ENCODE measurements around the gene TMEM63C. TPM values are rescaled to one million over a fixed set of nuclear protein-coding genes. Genes with fewer than 3 reads are reported as not detected.
"Not testable (repeated sequence)": the region's sequence is repeated elsewhere in the genome, so short reads cannot be mapped to it uniquely, and the experiment has no call there.

TMEM63C gene
- total RNA-seq, 3 donors from 2014 or later (not counting 1 experiment from before 2014, with no cell fraction given), result 1.5 to 5.1 (median 2.1) TPM

GRCh38 chr14:77161011-77161410 is 20.6 kb upstream of the TMEM63C start:
- H3K36me3 Mint-ChIP-seq, result no peaks in the 10 kb centered on the region
- H3K27ac ChIP-seq (ENCODE audit: low read length), result no peak overlapping the region
- H3K27ac Mint-ChIP-seq, result no peak overlapping the region
- H3K27me3 Mint-ChIP-seq (ENCODE audit: low read depth in 2 of 2), result peaks cover 34 to 37% of the 10 kb centered on the region in 2 donors
- ATAC-seq (no peak), DNase-seq (no peak)
- H3K4me3 Mint-ChIP-seq, result no peak overlapping the region
- H3K27me3 ChIP-seq (ENCODE audit: control insufficient read depth, insufficient read depth, low read length), result peaks cover 10% of the 10 kb centered on the region
- H3K4me1 Mint-ChIP-seq, result no peaks in the 10 kb centered on the region
- H3K36me3 ChIP-seq (ENCODE audit: control insufficient read depth, insufficient read depth, low read length), result no peaks in the 10 kb centered on the region
- H3K4me3 ChIP-seq (ENCODE audit: low read length), result no peak overlapping the region
- TF ChIP-seq CTCF (IDR thresholded peaks at IDR 0.05), result no peak
- no peaks in the 10 kb centered on the region for H3K4me1 ChIP-seq (ENCODE audit: control insufficient read depth, insufficient read depth, low read length)
- WGBS (ENCODE audit: insufficient coverage), result 87% methylated on average over 4 of the region's 4 CpGs
- intact Hi-C loops (cut with micrococcal nuclease), result no loop called here
- H3K9me3 Mint-ChIP-seq, result no peaks in the 10 kb centered on the region
- H3K9me3 ChIP-seq (ENCODE audit: control insufficient read depth, insufficient read depth, low read length), result no peaks in the 10 kb centered on the region

GRCh38 chr14:77170045-77170444 is 11.6 kb upstream of the TMEM63C start:
- ATAC-seq (no peak), DNase-seq (no peak)
- TF ChIP-seq CTCF (IDR thresholded peaks at IDR 0.05), result no peak
- WGBS (ENCODE audit: insufficient coverage), result no CpG with 5 or more reads among the region's 3 CpGs
- H3K27ac ChIP-seq (ENCODE audit: low read length), result no peak overlapping the region
- H3K27me3 ChIP-seq (ENCODE audit: control insufficient read depth, insufficient read depth, low read length), result peaks cover 2% of the 10 kb centered on the region
- H3K36me3 ChIP-seq (ENCODE audit: control insufficient read depth, insufficient read depth, low read length), result no peaks in the 10 kb centered on the region
- Mint-ChIP-seq H3K27me3 (ENCODE audit: low read depth in 2 of 2) (peaks cover 7 to 20% of the 10 kb centered on the region in 2 donors), H3K4me1 (no peaks in the 10 kb centered on the region), H3K27ac (no peak overlapping the region), H3K4me3 (no peak overlapping the region), H3K36me3 (peaks cover 11% of the 10 kb centered on the region), H3K9me3 (peaks cover 4 to 16% of the 10 kb centered on the region in 2 donors)
- H3K9me3 ChIP-seq (ENCODE audit: control insufficient read depth, insufficient read depth, low read length), result no peaks in the 10 kb centered on the region
- H3K4me1 ChIP-seq (ENCODE audit: control insufficient read depth, insufficient read depth, low read length), result no peaks in the 10 kb centered on the region
- H3K4me3 ChIP-seq (ENCODE audit: low read length), result no peak overlapping the region
- intact Hi-C loops (cut with micrococcal nuclease), result no loop called here

- no peak for DNase-seq
- Mint-ChIP-seq H3K9me3 (peaks cover 4 to 16% of the 10 kb centered on the region in 2 donors), H3K4me1 (no peaks in the 10 kb centered on the region), H3K36me3 (peaks cover 11% of the 10 kb centered on the region), H3K27me3 (ENCODE audit: low read depth in 2 of 2) (peaks cover 7 to 21% of the 10 kb centered on the region in 2 donors), H3K27ac (no peak overlapping the region), H3K4me3 (no peak overlapping the region)
- no peaks in the 10 kb centered on the region for H3K36me3 ChIP-seq (ENCODE audit: control insufficient read depth, insufficient read depth, low read length)
- H3K4me1 ChIP-seq (ENCODE audit: control insufficient read depth, insufficient read depth, low read length), result no peaks in the 10 kb centered on the region
- no peak for TF ChIP-seq CTCF (IDR thresholded peaks at IDR 0.05)
- WGBS (ENCODE audit: insufficient coverage), result 87% methylated on average over 5 of the region's 5 CpGs
- H3K27ac ChIP-seq (ENCODE audit: low read length), result no peak overlapping the region
- no peaks in the 10 kb centered on the region for H3K9me3 ChIP-seq (ENCODE audit: control insufficient read depth, insufficient read depth, low read length)
- intact Hi-C loops (cut with micrococcal nuclease), result no loop called here
- no peak for ATAC-seq
- no peak overlapping the region for H3K4me3 ChIP-seq (ENCODE audit: low read length)
- peaks cover 2% of the 10 kb centered on the region for H3K27me3 ChIP-seq (ENCODE audit: control insufficient read depth, insufficient read depth, low read length)
Observed at GRCh38 chr14:77172916-77173315, 8.7 kb upstream of the TMEM63C start.

GRCh38 chr14:77173911-77174617 is 7.5 kb upstream of the TMEM63C start:
- H3K4me1 Mint-ChIP-seq; H3K9me3 ChIP-seq (ENCODE audit: control insufficient read depth, insufficient read depth, low read length); H3K27me3 ChIP-seq (ENCODE audit: control insufficient read depth, insufficient read depth, low read length); H3K4me3 ChIP-seq (ENCODE audit: low read length); DNase-seq; H3K36me3 ChIP-seq (ENCODE audit: control insufficient read depth, insufficient read depth, low read length); H3K27ac Mint-ChIP-seq; H3K4me1 ChIP-seq (ENCODE audit: control insufficient read depth, insufficient read depth, low read length); ATAC-seq; intact Hi-C loops (cut with micrococcal nuclease); H3K4me3 Mint-ChIP-seq; H3K27ac ChIP-seq (ENCODE audit: low read length): not testable (repeated sequence)
- peaks cover 13 to 18% of the 10 kb centered on the region in 2 donors for H3K27me3 Mint-ChIP-seq (ENCODE audit: low read depth in 2 of 2)
- peaks cover 11% of the 10 kb centered on the region for H3K36me3 Mint-ChIP-seq
- 90% methylated on average over 9 of the region's 9 CpGs for WGBS (ENCODE audit: insufficient coverage)
- peaks cover 4 to 11% of the 10 kb centered on the region in 2 donors for H3K9me3 Mint-ChIP-seq

Data from natural killer cell (primary cell).